Activated CD4-positive, alpha-beta T cell treated with anti-CD3 and anti-CD28 coated beads, Interleukin-2, amount 10 ng/mL, durations not matched to agents 24 days and 14 days (primary cell): ENCODE results near the gene BSPRY. TPM values are rescaled to one million over a fixed set of nuclear protein-coding genes. Genes with fewer than 3 reads are reported as not detected.

Experiments
- DNase-seq: peaks from one replicate; pipeline ENCODE4 v3.0.0; 2022
- H3K27ac Mint-ChIP-seq: one replicate; pipeline ENCODE4 v1.8.0; 2022; ENCODE audit warnings: mild to moderate bottlenecking, mixed read lengths
- H3K27me3 Mint-ChIP-seq: one replicate; pipeline ENCODE4 v1.8.0; 2022; ENCODE audit warnings: mixed read lengths
- H3K36me3 Mint-ChIP-seq: one replicate; pipeline ENCODE4 v1.8.0; 2022; ENCODE audit warnings: low read depth, mild to moderate bottlenecking, mixed read lengths
- H3K4me1 Mint-ChIP-seq: one replicate; pipeline ENCODE4 v1.8.0; 2021; ENCODE audit warnings: mixed read lengths
- H3K4me3 Mint-ChIP-seq: one replicate; pipeline ENCODE4 v1.8.0; 2022; ENCODE audit warnings: mild to moderate bottlenecking, moderate library complexity, mixed read lengths
- H3K9me3 Mint-ChIP-seq: one replicate; pipeline ENCODE4 v1.8.0; 2021; ENCODE audit warnings: mixed read lengths
- intact Hi-C: fragments of 100-400 bp; cut with micrococcal nuclease; formaldehyde crosslinking; loops from one replicate; pipeline ENCODE4 v1.15.1; 2023
- total RNA-seq: library from RNA; stranded (reverse); gene quantifications from 2 replicates; pipeline ENCODE4 v1.2.3, GENCODE V29; 2022

The BSPRY gene
- 10.5 and 10.6 TPM in 2 replicates for total RNA-seq

DNA sequence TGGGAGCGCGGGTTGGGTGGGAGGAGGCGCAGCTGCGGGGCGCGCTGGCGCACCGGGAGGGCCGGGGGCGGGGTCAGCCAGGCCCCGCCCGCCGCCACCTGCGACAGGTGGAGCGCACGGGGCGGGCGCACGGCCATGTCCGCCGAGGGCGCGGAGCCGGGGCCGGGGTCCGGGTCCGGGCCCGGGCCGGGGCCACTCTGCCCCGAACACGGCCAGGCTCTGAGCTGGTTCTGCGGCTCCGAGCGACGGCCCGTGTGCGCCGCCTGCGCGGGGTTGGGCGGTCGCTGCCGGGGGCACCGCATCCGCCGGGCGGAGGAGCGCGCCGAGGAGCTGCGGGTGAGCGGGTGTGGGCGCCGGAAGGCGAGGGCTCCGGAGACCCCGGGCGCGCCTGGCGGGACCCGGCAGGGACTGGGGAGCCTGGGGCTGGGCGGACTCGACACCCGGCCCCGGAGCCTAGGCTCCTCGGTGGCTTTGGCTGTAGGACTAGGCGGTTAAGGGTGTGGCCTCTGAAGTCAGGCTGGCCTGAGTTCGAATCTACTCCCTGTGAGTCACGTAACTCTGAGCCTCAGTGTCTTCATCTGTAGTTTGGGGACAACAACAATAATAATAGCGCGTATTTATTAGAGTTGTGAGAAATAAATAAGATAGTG, at the start of gene BSPRY:
BSPRY (plus strand) TSS at position 97 of the 650 bp plus-strand sequence; CDS start at position 136, 39 bp downstream.
- H3K36me3 Mint-ChIP-seq = peaks cover 4% of the 10 kb centered on the region
- peak; percentile 87 for DNase-seq
- intact Hi-C loops = loop anchor here (1.0 to 5.0 kb wide), 4 partner anchors 9 to 167 kb away; partner anchors contain the start of genes CDC26, PRPF4 and WDR31
- H3K27me3 Mint-ChIP-seq = no peaks in the 10 kb centered on the region
- no peaks in the 10 kb centered on the region for H3K9me3 Mint-ChIP-seq
- peaks cover 56% of the 10 kb centered on the region for H3K4me1 Mint-ChIP-seq
- H3K4me3 Mint-ChIP-seq = peak within 1 kb of the TSS; percentile 89
- peak within 1 kb of the TSS; percentile 90 for H3K27ac Mint-ChIP-seq

GRCh38 chr9:113299800-113300292, 49.5 kb upstream of the BSPRY start:
- Mint-ChIP-seq H3K36me3 (peaks cover 3% of the 10 kb centered on the region), H3K4me1 (peaks cover 2% of the 10 kb centered on the region), H3K9me3 (no peaks in the 10 kb centered on the region), H3K4me3 (no peak overlapping the region), H3K27ac (no peak overlapping the region), H3K27me3 (peaks cover 16% of the 10 kb centered on the region)
- DNase-seq = no peak
- intact Hi-C loops = no loop called here

DNA sequence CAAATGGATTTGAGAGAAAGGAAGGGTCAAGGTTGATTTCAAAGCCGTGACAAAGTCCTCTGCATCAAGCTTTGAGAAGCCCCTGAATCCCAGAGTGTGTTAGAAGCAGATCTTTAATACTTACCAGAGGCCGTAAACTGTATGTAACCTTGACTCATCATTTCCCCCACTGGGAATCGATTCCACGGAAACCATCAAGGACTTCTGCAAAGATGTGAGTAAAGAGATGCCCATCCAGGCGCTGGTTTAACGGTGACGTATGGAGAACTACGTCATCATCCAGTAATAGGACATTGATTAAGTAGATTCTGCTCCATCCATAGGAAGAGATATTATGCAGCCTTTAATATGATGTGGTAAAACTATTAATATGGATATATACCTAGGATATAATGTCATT, 47.8 kb upstream of the BSPRY start:
- intact Hi-C loops = no loop called here
- DNase-seq = no peak
- Mint-ChIP-seq H3K27me3 (peaks cover 17% of the 10 kb centered on the region), H3K4me3 (no peak overlapping the region), H3K4me1 (no peaks in the 10 kb centered on the region), H3K36me3 (no peaks in the 10 kb centered on the region), H3K9me3 (no peaks in the 10 kb centered on the region), H3K27ac (no peak overlapping the region)

- no peaks in the 10 kb centered on the region for H3K9me3 Mint-ChIP-seq
- DNase-seq = no peak
- no peaks in the 10 kb centered on the region for H3K4me1 Mint-ChIP-seq
These were observed 46.4 kb upstream of the BSPRY start, which contains the start of gene RNF183 for GRCh38 chr9:113302792-113303418. Gene RNF183, minus strand, starts transcription at chr9:113303376. Its CDS starts 5,192 bp downstream, at chr9:113298184.

GRCh38 chr9:113306566-113306965, 42.8 kb upstream of the BSPRY start:
- no peak overlapping the region for H3K4me3 Mint-ChIP-seq
- intact Hi-C loops = no loop called here

More at GRCh38 chr9:113302792-113303418, 46.4 kb upstream of the BSPRY start, which contains the start of gene RNF183:
- Mint-ChIP-seq H3K4me3 (no peak within 1 kb of the TSS), H3K36me3 (no peaks in the 10 kb centered on the region), H3K27ac (no peak within 1 kb of the TSS), H3K27me3 (peaks cover 17% of the 10 kb centered on the region)
- intact Hi-C loops = no loop called here

GRCh38 chr9:113307396-113307975, 41.9 kb upstream of the BSPRY start:
- no peaks in the 10 kb centered on the region for H3K36me3 Mint-ChIP-seq
- H3K27ac Mint-ChIP-seq = no peak overlapping the region
- peaks cover 2% of the 10 kb centered on the region for H3K4me1 Mint-ChIP-seq
- no peak for DNase-seq
- H3K9me3 Mint-ChIP-seq = no peaks in the 10 kb centered on the region
- H3K4me3 Mint-ChIP-seq = no peak overlapping the region
- H3K27me3 Mint-ChIP-seq = peaks cover 4% of the 10 kb centered on the region
- intact Hi-C loops = no loop called here

More at GRCh38 chr9:113306566-113306965, 42.8 kb upstream of the BSPRY start:
- Mint-ChIP-seq H3K27me3 (peaks cover 8% of the 10 kb centered on the region), H3K4me1 (peaks cover 2% of the 10 kb centered on the region), H3K36me3 (no peaks in the 10 kb centered on the region), H3K27ac (no peak overlapping the region), H3K9me3 (no peaks in the 10 kb centered on the region)
- no peak for DNase-seq

DNA sequence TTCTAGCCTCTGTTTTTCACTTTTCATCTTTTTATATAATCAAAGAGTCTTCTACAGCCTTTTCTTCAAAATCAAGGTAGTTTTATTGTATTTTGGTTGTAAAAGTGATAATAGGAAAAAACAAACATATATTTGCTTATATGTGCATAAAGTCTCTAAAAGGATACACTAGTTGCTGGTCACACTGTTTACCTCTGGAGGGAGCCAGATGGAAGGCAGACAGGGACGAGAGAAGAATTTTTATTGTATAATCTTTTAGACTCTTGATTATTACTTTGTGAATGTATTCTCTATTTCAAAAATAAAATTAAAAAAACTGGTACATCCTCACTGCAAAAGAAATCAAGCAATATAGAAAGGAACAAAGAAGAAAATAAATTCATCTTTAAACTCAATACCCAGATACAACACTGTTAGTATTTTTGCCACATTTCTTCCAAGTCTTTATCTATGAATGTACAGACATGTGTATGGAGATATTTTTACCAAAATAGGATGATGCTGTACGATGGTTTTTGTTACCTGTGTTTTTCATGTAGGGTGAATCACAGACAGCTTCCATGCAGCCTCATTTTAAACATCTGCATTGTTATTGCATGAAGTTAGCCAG, 40.0 kb upstream of the BSPRY start:
- Mint-ChIP-seq H3K4me3 (no peak overlapping the region), H3K9me3 (no peaks in the 10 kb centered on the region), H3K27me3 (peaks cover 3% of the 10 kb centered on the region), H3K4me1 (peaks cover 2% of the 10 kb centered on the region), H3K27ac (no peak overlapping the region), H3K36me3 (no peaks in the 10 kb centered on the region)
- intact Hi-C loops = loop anchor here (1.0 kb wide), 3 partner anchors 92 to 349 kb away; partner anchors contain the start of gene ALAD
- peak; percentile 79 for DNase-seq

DNA sequence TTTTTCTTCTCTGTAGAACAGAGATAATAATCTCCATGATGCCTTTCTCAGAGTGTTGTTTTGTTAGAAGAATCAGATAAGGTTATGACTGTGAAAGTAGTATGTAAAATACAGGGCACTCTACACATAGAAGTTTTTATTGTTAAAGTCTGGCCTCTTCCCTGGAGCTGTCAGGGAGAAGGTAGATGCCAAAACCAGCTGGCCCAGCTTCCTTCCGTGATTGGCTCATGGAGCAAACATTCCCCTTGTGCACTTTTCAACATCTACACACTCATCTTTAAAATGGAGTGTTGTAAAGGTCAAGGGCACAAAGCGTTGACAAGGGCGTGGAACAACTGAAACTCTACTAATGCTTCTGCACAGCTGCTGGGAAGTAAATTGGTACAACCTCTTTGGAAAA, 38.8 kb upstream of the BSPRY start:
- Mint-ChIP-seq H3K4me1 (peaks cover 2% of the 10 kb centered on the region), H3K4me3 (no peak overlapping the region), H3K27ac (no peak overlapping the region), H3K36me3 (no peaks in the 10 kb centered on the region), H3K9me3 (no peaks in the 10 kb centered on the region), H3K27me3 (no peaks in the 10 kb centered on the region)
- intact Hi-C loops = loop anchor here (5.0 kb wide), 1 partner anchor 37 kb away; the partner anchor contains the start of gene BSPRY
- DNase-seq = no peak

DNA sequence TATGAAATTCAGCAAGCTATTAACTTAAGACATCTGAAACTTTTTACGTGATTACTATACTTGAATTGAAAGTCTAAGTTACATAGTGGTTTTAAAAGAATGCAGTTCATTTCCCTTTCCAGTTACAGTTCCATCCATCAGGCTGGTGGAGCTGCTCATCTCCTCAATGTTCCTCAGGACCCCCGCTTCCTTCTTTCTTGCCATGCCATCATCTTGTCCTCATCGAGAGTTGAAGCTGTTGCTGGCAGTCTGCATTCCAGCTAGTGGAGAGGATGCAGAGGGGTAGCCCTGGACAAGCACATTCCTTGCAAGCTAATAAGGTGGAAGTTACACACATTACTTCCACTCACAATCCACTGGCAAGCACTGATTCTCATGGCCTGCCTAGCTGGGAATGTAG, 37.4 kb upstream of the BSPRY start:
- DNase-seq = no peak
- Mint-ChIP-seq H3K9me3 (no peaks in the 10 kb centered on the region), H3K36me3 (no peaks in the 10 kb centered on the region), H3K27ac (no peak overlapping the region), H3K4me3 (no peak overlapping the region), H3K4me1 (peaks cover 2% of the 10 kb centered on the region), H3K27me3 (no peaks in the 10 kb centered on the region)
- intact Hi-C loops = loop anchor here (5.0 kb wide), 1 partner anchor 35 kb away; the partner anchor contains the start of gene BSPRY

DNA sequence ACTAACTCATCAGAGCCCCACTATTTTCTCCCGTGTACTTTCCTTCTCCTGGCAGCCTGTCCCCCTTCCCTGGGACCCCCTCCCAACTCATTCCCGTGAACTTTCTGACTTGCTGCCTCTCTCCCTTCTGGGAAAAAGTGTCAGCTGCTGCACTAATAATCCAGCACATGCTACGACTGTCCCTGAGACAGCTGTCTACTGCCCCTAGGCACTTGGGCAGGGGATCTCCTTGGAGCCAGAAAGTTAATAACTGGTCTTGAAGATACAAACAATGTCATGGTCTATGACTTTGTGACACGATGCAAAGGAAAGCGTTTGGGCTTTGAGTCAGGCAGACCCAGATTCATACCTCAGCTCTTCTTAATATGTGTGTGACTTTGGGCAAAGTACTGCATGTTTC, 36.1 kb upstream of the BSPRY start:
- intact Hi-C loops = loop anchor here (5.0 kb wide), 1 partner anchor 34 kb away; the partner anchor contains the start of gene BSPRY
- Mint-ChIP-seq H3K27me3 (no peaks in the 10 kb centered on the region), H3K4me3 (no peak overlapping the region), H3K9me3 (no peaks in the 10 kb centered on the region), H3K4me1 (peaks cover 2% of the 10 kb centered on the region), H3K27ac (no peak overlapping the region), H3K36me3 (no peaks in the 10 kb centered on the region)
- DNase-seq = no peak

DNA sequence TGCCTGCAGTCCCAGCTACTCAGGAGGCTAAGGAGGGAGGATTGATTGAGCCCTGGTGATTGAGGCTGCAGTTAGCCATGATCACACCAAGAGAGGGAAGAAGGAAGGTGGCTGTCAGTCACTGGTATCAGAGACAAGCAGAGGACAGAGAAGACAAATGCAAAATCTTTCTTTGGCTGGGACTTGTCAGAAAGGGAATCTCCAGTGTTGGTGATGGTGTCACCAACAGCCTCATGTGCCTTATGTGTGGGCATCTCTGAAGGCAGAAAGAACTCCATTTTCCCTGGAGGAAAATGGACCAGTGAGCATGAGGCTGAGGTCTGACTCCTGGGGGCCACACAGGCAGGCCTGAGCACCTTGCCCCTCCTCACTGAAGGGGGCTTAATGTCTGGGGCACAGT, 34.1 kb upstream of the BSPRY start:
- intact Hi-C loops = no loop called here
- no peak for DNase-seq
- Mint-ChIP-seq H3K36me3 (no peaks in the 10 kb centered on the region), H3K4me3 (no peak overlapping the region), H3K27me3 (no peaks in the 10 kb centered on the region), H3K27ac (no peak overlapping the region), H3K4me1 (peaks cover 2% of the 10 kb centered on the region), H3K9me3 (no peaks in the 10 kb centered on the region)

DNA sequence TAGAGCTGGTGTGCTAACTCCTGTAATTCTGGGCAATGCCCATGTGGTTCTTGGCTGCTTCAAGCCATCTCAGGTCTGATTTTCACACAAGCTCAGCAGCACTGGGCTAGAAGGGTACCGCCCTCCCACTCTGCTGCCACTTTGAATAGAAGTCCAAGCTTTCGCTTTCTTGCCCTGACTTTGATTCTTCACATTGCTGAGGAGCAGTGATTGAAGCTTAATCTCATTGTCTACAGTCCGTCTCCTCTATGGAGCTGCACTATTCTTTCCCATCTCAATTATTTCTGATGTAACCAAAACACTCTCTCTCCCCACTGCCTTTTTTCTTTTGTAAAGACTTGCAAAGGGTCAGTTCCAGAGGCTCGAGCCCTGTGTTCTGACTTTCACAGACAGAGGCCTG, 33.3 kb upstream of the BSPRY start:
- Mint-ChIP-seq H3K4me3 (no peak overlapping the region), H3K9me3 (no peaks in the 10 kb centered on the region), H3K36me3 (no peaks in the 10 kb centered on the region), H3K27me3 (no peaks in the 10 kb centered on the region), H3K4me1 (no peaks in the 10 kb centered on the region), H3K27ac (no peak overlapping the region)
- intact Hi-C loops = no loop called here
- DNase-seq = no peak

GRCh38 chr9:113317777-113318176, 31.6 kb upstream of the BSPRY start:
- Mint-ChIP-seq H3K27me3 (no peaks in the 10 kb centered on the region), H3K27ac (no peak overlapping the region), H3K4me1 (no peaks in the 10 kb centered on the region), H3K36me3 (no peaks in the 10 kb centered on the region), H3K4me3 (no peak overlapping the region), H3K9me3 (no peaks in the 10 kb centered on the region)
- no peak for DNase-seq
- intact Hi-C loops = no loop called here
